Measurements from ENCODE around the gene PITRM1.

The PITRM1 gene

DNA sequence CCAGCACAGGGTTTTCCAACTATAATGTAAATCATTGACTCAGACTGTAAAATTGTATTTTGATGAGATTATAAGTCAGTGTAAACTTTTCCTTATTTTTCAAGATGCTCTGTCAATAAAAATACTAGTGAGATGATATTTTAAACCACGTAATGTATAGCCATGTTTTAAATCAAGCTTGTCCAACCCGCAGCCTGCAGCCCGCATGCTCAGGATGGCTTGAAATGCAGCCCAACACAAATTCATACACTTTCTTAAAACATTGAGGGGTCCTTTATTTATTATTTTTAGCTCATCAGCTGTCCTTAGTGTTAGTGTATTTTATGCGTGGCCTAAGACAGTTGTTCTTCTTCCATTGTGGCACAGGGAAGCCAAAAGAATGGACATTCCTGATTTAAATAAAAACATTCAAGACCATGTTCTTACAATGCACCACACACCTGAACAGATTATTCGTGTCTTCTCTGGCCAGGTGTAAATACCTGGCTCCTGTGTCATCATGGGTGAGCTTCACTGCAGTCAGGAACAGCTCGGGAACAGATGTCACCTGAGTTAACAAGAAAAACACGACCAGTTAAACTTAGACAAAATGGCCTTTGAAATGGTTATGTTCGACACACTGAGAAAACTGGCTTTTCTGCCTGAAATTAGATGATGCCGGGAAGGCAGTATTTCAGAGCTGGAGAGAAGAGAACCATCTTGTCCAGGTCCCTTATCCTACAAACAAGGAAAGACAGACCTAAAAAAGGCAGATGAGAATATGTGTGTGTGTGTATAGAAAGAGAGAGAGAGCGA is 5.9 kb downstream of the PITRM1 start:
- DNase-seq: no peak

DNA sequence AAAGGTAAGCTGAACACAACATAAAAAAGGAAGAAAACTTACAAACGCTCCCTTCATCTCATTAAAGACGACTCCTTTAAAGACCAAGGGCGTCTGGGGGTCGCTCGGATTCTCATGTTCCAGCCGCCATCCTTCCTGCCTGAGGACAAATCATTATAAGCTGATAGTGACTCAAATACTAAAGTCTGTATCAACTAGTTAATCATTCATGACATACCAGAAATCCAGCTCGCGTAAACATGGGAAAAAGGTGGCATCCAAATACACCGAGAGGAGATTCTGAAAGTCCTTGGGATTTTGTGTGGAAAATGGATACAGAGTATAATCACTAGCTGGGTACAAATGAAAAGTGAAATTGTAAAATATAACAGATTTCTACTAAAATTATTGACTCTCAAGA is 7.4 kb downstream of the PITRM1 start:
- peak; percentile 43 for DNase-seq

DNA sequence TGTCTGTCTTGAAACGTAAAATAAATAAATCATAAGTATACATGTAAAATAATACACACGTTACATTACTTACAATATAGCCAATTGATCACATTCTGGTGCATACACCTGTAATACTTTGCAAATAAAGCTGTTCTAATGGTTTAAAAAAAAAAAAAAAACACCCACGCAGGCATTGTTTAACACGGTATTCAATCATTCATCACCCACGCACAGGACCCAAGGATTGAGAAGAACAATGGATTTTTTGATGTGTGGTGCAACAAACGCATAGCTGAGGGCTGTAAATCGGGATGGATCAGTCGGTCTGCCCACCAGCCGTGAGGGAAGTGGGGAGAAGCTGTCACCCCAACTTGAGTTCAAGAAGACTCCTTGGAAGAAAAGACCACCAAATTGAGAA is 8.7 kb downstream of the PITRM1 start:
- DNase-seq: no peak

DNA sequence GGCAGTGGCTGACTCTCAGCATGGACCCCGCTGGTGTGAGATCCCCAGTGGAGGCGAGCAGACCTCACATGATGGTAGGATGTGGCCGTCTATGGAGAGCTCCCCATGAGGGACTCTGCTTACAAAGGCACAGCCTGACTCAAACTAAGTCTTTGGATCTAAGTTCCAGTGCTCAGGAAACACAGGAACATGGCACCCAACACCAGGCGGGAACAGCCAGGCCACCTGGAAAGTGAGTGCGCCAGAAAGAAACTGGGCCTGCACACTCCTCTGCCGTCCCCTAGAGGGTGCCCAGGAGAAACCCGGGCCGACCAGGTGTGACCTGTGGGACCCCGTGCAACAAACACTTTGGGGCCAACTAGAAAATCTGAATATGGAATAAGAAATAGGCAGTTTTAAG is 10.0 kb downstream of the PITRM1 start:
- no peak for DNase-seq

DNA sequence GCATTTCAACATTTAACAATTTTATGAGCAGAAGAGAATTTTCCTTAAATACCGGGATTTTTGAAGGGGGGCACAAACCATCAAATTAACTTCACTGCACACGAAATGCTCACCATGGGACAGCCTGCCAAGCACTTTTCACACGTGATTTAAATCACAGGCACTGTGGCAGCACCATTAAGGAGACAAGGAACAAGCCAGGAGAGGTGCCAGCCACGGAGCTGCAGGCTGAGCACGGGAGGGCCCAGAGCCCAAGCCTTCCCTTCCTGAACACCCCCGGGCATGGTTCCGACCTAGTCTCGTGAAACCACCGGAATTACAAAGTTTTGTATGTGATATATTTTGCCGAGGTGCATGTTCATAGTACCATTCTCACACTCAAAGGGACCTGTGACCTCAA is 13.4 kb downstream of the PITRM1 start:
- no peak for DNase-seq

DNA sequence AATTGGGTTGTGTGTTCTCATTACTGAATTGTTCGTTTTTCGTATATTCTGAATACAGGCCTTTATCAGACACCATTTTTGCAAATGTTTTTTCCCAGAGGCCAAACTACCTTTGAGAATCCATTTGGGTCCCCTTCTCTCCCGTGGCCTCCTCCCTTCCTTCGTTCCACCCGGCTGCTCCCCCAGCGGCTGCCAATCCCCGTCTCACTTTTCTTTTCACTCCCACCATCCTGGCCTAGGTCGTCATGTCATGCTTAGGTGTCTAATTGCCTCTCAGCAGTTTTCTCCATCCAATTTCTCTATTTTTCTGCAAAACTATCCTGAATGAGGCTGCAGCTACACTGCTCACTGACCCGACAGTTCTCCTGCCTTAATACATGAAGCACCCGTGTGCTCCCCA is 17.9 kb downstream of the PITRM1 start:
- DNase-seq: no peak

DNA sequence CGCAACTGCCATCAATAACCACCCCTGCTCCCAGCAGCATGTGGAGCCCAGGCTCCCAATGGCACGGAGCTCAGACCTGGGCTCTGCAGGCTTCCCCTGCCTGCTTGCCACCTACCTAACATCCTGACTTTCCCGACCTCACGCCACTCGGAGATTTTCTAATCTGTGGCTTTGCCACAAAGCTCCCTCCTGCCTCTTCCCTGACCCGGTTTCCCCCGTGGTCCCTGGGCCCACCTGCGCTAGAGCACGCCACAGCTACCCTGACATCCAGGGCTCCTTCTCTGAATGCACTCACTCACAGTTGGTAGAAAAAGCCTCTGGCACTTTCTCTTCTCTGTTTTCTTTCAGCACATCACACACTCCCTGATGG is 20.0 kb downstream of the PITRM1 start:
- no peak for DNase-seq

DNA sequence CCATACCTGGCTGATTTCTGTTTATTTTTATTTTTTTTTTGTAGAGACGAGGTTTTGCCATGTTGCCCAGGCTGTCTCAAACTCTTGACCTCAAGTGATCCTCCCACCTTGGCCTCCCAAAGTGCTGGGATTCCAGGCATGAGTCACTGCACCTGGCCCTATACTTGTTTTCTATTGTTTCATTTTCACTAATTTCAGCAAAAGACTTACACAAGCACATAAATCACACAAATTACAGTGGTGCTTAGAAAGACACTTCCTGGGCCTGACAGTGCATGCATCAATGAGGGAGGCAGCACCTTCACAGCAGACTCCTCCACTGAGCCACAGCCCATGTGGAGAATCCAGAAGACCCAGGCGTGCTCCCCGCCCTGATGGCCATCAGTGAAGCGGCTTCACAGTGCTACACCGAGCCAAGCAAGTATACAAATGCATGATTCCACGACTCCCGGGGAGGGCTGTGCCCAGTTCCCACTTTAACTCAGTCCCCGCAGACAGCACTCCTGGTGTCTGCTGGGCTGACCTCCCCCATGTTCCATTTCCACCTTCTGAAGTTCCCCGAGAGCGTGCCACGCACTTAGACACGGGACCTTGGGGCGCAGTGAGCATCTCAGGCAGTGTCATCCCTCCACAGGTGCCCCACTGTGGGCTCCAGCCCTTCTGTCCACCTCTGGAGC is 20.6 kb downstream of the PITRM1 start:
- no peak for DNase-seq

DNA sequence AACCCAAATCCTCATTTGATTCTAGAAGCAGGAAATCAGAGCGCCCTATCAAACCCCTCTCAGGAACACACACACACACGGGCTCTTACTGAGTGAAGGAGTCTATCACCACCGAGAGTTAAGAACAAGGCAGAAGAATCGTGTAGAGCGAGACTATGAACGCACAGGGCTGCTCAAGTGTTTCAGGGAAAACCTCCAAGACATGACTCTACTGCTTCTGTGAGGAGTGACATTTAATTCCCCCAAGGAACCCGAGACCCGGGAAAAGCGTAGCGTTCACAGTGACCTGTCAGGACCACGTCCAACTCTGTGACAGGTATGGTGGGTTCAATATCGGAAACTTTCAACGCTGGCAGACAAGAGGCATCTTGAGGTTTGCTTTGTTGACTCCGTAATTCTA is 21.6 kb downstream of the PITRM1 start:
- no peak for DNase-seq

DNA sequence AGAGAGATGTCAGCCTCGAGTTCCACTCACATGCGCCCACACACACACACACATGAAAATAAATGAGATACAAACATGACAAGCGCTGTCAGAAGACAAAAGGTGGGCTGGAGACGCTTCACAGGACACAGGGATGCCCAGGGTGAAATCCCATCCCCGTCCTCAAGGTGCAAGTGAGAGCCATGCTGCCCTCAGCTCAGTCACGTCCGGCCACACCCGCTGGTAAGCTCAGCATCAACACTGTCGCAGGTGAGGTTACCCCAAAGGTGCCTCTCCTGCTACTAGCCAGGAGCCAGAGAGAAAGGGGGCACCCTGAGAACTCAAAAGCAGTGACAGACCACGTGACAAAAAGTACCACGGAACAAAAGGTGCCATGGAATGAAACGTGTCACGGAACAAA is 22.2 kb downstream of the PITRM1 start:
- no peak for DNase-seq

DNA sequence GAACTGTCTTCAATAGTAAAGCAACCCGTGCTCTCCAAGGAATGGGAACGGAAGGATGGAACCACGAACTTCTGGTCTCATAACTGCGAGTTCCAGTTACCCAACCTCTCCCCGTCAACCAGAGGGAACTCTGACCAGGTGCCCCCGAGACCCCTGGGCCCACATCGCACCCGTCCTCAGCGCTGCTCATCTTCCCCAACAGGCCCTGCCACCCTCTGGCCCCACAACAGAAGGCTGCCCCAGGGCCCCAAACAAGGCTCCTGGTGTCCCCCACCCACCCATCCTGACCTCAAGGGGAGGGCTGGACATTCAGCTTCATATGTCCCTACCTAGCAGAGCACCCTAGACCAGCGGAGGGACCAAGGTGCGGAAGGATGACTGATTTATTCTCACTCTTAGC is 22.7 kb downstream of the PITRM1 start:
- no peak for DNase-seq

DNA sequence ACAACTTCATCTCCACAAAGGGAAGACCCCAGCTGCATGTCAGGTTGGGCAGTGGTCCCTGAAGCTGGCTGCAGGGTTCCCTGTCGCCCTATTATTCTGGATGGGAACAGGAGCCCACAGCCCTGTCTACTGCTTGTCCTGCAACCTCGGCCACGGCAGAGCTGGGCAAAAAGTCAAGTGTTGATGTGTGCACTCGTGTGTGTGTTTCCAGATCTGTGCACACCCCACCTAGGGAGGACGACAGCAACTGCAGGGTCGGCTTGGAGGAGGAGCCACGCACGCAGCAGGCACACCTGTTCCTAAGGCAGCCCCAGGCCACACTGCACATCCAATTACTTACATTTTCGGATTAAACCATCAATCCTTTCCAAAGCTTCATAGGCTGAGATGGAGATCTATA is 23.6 kb downstream of the PITRM1 start:
- DNase-seq: no peak

DNA sequence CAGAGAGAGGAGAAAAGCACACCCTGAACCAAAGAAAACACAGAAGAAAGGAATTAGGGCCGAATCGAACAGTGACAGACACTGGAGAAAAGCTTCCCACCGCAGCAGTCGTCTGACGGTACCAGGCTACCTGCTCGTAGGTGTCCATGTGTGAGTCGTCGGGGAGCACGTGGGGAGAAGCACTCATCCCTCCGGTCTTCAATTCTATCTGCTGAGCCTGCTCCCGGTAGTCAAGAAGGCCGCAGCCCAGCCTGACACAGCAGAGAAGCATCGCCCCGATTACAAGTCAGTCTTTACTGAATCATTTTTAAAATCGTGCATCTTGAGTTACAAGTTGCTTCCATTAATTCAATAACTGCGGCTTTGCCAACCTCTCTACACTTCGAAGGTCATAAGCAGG is 24.5 kb downstream of the PITRM1 start:
- no peak for DNase-seq

DNA sequence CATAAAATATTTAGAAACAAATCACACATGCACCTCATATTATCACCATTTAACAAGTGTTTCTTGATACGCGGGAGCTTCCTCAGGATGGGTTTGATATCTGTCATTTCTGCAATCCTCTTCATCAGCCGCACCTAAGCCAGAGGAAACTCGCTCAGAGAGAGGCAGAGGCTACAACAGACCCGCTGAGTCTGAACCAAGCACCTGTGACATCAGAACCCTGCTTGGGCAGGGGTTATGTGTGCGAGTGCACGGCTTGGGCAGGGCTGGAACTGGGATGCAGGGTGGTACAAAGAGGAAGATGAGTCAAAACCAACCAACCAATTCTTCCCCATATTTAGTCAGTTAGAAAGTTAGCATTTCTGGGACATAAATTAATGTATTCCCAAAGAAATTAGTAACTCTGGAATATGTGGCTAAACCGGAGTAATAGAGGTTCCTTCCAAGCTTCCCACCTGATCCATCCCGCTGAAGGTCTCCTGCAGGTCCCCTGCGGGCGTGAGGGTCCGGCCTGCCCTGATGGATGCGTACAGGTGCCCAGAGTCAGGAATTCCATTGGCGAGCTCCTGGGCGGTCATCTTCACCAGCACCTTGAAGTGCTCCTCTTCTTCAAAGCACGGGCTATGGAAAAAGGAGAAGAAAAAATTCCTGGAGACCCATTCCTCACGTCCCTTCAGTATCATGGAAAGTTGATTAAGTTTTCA is 25.3 kb downstream of the PITRM1 start:
- DNase-seq: no peak

DNA sequence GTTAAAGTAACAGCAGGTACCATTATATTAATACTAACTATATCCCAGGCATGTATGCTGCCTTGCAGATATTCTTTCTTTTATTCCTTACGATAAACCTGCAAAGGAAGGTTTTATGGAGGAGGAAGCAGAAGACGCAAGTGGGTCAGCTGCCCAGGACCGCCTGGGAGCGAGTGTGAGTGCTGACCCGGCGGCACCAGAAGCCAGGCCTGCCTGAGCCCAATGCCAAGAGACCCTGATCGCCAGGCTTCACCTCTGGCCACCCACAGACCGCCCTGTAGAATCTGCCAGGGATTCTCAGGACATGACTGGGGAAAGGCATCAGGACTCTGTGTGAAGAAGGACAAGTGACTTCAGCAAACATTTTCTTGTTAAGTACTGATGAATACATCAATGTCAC is 26.3 kb downstream of the PITRM1 start:
- DNase-seq: no peak

DNA sequence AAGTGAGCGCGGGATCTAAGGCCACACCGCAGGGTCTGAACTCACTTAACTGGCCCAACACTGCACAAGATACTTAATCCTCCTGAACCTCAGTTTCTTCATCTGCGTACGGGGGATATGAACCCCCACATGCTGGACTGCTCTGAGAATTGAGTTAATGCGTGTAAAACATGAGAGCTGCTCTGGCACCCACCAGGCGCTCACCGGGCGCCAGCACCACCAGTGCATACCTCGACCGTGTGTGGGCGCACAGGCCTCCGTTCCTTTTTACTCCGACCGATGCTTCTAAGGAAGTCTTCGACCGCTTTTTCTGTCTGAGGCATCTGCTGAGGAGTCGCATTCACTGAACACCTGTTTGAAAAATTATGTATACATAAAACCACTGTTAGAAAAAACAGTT is 27.2 kb downstream of the PITRM1 start:
- no peak for DNase-seq

DNA sequence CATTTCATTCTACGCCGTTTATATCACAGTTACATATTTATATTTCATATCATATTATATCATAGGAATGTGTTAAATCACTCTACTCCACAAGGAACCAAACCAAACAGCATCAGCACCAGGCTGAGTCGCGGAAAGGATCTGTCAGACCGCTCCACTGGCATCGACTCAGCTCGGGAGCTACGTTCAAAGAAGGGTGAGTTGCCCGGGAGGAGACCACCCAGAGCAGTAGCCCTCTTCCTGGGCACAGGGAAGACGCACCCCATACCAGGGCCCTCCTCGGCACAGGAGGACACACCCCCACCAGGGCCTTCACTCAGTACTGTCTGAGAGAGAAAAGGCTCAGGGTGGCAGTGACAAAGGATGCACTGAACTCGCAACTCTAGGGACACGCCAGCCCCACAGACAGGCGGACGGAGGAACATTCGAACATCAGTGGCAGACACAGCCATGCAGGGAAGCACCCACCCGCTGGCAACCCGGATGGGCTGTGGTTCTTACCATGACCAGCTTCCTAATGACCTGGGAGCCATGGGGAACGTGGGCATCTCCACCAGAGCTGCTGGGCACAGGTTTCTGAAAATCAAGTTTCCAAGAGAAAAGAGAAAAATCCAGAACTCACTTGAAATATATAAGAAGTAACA is 28.7 kb downstream of the PITRM1 start:
- DNase-seq: no peak

DNA sequence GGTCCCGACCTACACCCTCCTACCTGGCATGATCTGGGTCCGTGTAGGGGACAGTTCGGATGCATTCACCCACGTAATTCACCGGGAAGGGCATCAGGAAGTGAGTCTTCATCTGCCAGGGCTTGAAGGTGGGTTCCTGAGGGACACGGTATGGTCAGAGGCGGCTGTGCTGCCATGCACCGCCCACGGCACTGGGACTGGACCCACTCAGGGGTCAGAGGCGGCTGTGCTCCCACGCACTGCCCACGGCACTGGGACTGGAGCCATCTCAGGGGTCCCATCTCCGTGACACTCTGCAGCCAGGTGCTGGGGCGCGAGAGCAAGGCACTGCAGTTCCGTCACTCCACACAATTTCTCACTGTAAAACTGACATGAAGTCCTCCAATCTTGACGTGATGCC is 29.2 kb downstream of the PITRM1 start:
- no peak for DNase-seq

DNA sequence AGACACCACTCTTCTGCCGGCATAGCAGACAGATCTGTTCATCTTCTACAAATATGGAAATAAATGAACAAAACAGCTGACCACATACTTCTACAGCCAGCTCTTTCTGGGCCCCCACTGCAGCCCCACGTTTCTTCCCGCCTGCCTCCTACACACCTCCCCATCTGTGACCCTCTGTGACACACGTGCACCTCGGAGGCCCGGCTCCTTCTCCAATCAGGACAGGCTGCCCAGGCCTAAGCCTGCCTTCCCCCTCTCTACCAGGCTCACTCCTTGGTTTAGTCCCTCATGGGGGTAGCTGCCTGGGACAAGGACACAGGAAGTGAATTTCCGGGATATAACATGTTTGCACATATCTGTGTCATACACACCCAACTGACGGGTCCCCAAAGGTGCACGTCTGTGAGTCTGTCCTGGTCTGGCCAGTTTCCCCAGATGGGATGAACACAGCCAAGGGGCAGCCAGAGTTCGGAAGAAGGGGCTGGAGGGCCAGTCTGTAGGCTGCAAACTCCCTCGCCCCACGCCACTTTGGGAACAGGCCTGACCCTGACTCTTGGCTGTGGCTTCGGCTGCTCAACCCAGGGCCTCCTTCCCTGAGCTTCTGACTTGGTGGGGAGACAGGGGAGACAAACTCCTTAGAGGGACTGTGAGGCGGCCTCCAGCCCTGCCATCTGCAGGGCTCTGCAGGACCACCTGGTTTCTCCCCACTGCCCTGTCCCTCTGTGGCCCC is 30.3 kb downstream of the PITRM1 start:
- DNase-seq: no peak

DNA sequence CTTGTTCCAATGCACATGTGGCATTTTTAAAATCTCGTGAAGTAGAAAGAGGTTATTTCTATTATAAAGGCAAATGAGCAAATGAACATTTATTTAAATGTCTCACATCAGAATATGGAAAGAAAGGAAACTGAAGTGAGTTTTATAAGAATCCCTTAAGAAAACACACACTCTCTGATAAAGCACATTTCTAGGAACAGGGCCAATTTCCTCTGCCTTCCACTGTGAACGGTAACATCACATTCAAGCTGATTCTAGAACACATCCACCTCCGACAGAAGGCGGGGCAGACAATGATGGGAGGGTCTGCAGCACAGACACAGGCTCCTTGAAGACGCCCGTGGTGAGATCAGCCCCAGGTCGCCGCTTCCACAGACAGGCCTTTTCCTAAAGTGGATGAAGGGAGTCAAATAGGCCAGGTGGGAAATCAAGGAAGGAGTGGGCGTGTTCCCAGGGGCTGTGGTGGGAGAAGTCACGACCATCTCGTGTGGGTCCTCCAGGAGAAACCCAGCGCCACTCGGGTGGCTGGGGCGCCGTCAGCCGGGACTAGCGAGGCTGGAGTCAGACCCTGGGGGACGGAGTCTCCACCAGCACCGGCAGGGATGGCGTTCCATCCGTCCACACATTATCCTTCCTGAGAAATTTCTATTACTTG is 31.1 kb downstream of the PITRM1 start:
- no peak for DNase-seq

DNA sequence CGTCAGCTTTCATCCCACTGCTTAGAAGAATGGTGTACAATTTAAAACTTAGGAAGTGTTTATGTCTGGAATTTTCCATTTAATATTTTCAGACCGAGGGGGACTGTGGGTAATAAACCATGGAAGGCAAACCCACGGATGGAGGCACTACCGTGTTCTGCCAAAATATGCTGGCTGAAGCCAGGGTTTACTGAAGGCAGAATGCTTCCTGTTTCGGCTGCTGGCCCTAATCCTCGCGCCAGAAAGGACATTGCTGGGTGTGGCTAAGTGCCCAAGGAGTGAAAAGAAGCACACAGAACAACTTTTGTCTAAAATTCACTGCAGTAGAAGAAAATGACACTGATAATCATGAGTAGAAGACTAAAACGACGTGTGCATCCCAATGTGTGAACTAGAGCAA is 32.3 kb downstream of the PITRM1 start:
- DNase-seq: no peak

DNA sequence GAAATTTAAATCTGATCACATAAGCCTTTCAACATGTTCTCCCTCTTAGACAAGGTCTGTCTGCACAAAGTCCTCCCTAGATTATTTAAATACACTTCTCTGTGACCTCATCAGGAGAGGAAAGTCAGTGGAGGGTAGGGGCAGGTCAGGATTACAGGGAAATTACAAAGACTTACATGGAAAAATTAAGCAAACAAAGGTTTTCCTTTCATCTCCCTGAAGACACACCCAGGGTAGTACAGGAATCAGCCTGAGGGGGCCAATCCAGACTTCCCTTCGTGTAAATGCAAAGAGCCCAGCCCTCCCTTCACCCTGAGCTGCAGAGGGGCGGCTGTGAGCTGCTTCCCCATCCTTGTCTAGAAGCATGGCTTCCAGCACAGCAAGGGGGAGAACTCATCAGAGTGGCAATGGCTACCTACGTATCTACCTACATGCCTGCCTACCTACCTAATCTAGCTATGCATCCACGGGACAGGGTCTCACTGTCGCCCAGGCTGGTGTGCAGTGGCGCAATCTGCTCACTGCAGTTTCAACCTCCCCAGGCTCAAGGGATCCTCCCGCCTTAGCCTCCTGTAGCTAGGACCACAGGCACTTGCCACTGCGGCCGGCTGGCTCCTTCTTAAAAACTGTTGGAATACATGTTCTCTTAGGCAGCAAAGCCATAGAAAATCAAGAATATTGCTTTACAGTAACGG is 33.2 kb downstream of the PITRM1 start:
- DNase-seq: no peak
